OCI-LY3 (cell line): Measurements from ENCODE around the gene NOVA2.

Source experiments
- CTCF ChIP-seq: fragments of 200-600, 300-600 bp; sonication (generic); IDR thresholded peaks from 2 replicates; pipeline ENCODE4 v1.5.1; 2014; ENCODE audit warnings: antibody characterized with exemption, low read length, low read depth
- EZH2phosphoT487 ChIP-seq: fragments of 200-600 bp; shearing (Covaris generic); IDR thresholded peaks from 2 replicates; pipeline ENCODE4 v1.6.1; 2018; ENCODE audit warnings: antibody characterized with exemption, mixed run types, low read depth

- TF ChIP-seq CTCF: no peak
- no peak for TF ChIP-seq EZH2phosphoT487
Observed at GRCh38 chr19:46022061-46022430, 48.4 kb upstream of the NOVA2 start.
